ENCODE measurements around the gene PLTP.
"Not testable (repeated sequence)": the region's sequence is repeated elsewhere in the genome, so short reads cannot be mapped to it uniquely, and the experiment has no call there.

Gene PLTP

DNA sequence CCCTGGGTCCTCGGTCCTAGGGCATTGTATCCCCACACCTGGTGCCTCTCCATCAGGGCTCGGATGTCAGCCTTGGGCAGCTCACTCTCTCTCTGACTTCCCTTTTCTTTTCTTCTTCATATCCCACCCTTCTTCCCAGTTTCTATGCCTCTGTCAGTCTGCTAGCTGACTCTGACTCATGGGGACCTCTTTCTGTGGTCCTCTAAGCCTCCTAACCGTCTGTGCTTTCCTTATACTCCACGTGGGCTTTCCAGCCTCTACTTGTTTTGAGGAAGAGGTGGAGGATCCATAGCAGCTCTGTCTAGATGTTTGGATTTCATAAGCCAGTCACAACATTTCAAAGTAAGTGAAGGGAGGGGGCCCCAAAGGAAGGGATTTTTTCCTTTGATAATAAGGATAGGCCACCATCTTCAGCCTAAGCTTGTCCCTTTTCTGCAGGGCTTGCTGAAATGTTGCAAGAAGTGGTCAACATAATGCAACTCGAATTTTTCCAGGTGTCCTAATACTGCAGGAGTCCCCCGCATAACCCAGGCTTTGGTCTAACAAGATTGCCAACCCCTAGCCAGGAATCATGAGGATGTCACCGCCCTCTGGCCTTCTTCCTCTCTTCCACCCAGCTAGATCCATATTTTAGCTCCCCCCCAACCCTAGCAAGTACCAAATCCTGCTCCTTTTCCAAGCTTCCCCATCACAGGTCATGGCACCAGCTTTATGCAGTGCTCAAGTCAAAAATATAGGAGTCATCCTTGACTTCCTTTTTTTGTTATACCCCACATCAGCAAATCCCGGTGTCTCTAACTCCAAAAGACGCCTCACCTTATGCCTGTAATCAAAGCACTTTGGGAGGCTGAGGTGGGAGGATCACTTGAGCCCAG, 8.7 kb upstream of the PLTP start:
- DNase-seq (ENCODE audit: low spot score), result no peak

DNA sequence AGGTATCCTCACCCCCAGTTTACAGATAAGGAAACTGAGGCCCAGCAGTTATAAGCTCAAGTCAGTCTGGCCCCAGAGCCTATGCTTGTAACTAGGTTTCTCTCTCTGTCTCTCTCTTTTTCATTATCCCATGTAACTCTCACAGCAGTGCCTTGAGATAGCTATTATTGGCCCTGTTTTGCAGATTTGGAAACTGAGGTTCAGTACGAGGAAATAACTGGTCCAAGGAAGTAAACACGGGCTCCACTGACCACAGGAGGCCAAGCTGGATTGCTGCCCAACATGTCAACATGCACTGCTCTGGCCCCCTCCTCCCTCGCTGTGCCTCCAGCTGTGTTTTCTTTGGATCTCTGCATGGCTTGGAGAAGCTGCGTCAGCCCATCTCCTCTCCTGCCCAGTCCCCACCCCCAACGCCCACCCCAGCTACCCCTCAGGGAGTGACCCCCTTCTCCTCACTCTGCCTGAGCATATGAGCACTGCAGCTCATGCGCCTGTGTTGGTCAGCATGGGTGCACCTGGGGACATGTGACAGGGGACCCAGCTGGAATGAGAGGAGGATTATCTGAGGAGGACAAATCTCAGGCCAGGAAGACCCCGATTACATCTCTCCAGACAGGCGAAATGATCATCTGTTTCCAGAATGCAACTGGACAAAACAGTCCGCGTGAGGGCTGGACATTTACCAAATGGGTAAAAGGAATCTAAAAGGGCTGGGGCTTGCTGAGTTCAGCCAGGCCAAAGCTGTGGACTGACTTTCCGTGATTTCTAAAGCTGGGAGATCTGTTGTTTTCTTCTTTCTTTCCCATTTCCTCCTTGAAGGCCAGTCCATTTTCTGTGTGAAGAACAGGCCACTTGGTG, 7.8 kb upstream of the PLTP start:
- no peak for DNase-seq (ENCODE audit: low spot score)

DNA sequence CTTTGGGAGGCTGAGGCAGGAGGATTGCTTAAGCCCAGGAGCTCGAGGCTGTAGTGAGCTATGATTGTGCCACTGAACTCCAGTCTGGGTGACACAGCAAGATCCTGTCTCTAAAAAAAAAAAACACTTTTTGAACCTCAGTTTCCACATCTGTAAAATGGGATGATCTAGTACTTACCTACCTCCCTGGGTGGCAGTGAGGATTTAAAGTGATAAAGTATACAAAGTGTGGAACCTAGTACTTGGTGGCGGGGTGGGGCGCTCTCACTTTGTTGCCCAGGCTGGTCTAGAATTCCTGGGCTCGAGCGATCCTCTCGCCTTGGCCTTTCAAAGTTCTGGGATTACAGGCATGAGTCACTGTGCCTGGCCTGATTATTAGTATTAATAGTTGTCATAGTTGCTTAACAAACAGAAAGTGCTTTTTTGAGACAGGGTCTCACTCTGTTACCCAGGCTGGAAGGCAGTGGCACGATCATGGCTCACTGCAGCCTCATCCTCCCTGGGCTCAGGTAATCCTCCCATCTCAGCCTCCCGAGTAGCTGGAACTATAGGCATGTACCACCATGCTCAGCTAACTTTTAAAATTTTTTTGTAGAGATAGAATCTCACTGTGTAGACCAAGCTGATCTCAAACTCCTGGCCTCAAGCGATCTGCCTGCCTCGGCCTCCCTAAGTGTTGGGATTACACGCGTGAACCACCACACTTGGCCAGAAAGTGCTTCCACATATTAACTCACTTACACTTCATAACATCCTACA, 7.0 kb upstream of the PLTP start:
- no peak for DNase-seq (ENCODE audit: low spot score)

DNA sequence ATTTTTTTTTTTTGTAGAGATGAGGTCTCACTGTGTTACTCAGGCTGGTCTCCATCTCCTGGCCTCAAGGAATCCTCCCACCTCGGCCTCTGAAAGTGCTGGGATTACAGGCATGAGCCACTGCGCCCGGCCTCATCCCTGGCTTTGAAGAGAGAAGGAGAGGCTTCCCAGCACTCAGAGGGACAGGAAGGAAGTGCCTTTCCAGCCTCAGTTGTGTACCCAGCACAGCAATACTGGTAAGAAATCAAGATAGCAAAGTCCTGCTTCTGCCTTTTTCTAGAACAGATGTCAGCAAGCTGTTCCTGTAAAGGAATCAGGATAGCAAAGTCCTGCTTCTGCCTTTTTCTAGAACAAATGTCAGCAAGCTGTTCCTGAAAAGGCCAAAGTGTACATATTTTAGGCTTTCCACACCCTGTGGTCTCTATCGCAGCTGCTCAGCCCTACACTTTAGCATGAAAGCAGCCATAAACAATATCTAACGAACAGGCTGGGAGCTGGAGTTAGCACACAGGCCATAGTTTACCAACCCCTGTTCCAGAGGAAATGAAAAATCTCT, 6.3 kb upstream of the PLTP start:
- DNase-seq (ENCODE audit: low spot score), result no peak

DNA sequence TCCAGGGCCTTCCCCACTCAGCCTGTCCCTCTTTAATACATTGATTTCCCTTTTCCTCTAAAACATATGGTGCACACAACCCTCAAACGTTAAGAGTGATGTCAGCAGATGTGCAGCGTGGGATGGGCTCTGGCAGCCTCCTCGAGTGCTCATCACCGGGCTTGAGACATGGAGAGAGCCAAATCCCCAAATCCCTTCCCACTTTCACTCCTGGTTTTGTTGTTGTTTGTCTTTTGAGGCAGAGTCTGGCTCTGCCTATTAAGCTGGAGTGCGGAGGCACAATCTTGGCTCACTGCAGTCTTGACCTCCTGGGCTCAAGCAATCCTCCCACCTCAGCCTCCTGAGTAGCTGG, 5.8 kb upstream of the PLTP start:
- DNase-seq (ENCODE audit: low spot score), result no peak

DNA sequence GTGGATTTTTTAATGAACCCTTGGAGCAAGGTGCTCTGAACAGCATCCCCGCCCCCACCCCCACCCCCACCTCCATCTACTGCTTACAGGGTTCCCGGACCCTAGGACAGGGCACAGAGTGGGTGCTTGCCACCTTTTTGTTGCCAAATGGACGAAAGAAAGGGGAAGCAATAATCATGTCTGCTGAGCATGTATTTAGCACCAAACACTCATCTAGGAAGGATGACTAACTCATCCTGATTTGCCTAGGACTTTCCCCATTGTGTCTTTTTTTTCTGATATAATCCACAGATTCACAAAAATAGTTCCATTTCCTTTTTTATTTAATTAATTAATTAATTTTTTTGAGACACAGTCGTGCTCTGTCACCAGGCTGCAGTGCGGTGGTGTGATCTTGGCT, 1.2 kb upstream of the PLTP start:
- DNase-seq (ENCODE audit: low spot score), result no peak

DNA sequence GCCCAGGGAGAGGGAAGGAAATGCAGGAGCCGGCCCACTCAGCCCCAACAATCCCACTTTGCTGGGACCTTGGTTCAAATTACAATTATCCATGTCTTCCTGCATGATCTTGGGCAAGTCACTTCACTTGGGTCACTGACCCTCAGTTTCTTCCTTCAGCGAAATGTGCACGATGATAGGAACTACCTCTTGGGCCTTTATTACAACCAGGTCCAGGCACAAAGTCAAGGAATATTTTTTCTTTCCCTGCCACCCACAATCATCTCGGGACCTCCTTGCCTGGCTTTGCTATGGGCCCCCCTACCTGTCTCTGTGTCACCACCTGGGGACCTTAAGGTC, 358 bp upstream of the PLTP start:
- no peak for DNase-seq (ENCODE audit: low spot score)

DNA sequence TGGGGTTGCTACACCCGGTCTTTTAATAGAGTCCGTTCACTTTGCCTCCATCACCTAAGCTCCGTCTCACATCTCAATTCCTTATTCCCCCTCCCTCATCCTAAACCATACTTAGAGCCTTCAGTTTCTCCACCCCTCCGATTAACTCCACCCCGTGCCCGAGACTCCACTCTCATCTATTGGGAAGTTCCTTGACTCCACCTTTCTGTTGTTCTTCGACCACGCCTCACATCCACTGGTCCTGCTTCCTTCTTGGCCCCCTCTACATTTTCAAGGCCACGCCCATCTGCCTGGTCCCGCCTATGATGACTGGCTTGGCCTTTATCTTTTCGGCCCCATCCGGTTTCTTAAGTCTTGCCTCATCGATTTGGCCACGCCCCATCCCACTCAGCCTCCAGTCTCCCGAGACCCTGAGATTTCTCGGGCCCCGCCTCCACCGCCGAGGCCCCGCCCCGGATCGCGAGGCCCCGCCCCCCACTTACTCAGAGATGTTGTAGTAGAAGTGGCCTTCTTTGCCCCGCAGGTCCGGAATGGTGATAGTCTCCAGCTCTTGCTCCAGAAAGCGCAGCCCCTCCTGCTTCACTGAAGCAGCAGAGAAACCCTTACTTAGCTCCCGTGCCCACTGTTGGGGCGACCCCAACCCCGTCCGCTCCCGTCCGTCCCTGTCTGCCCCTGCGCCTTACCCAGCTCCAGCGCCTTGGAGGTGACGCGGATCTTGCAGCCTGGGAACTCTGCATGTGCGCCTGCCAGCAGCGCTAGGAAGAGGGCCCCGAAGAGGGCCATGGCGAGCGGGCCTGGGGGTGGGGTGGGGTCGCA, 1.1 kb downstream of the PLTP start:
- peak; percentile 96 for DNase-seq (ENCODE audit: low spot score)

DNA sequence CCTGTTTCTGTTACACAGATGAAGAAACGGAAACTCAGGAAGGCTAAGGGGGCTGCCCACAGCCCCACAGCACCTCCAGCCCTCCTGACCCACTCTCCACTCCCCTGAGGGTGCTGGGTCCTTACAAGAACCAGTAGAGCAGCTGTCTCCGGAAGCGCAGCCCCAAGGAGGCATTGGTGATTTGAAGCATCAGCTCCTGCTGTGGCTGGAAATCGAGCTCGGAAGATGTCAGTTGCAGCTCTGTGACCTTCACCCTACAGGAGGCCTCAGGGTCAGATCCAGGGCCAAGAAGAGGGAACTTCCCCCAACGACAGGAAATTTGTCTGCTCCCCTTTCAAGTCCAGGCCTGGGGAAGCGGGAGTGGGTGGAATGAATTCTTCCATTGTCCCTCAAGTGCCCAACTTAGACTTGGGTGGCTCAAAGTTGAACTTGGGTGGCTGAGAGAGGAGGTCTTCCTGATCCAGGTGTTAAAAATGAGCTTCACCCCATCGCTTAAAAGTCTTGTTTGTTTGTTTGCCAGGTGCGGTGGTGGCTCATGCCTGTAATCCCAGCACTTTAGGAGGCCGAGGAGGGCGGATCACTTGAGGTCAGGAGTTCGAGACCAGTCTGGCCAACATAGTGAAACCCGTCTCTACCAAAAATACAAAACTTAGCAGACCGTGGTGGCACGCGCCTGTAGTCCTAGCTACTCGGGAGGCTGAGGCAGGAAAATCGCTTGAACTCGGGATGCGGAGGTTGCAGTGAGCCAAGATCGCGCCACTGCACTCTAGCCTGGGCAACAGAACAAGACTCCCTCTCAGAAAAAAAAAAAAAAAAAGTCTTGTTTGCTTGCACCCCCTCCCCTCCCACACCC, 1.9 kb downstream of the PLTP start:
- no peak for DNase-seq (ENCODE audit: low spot score)

DNA sequence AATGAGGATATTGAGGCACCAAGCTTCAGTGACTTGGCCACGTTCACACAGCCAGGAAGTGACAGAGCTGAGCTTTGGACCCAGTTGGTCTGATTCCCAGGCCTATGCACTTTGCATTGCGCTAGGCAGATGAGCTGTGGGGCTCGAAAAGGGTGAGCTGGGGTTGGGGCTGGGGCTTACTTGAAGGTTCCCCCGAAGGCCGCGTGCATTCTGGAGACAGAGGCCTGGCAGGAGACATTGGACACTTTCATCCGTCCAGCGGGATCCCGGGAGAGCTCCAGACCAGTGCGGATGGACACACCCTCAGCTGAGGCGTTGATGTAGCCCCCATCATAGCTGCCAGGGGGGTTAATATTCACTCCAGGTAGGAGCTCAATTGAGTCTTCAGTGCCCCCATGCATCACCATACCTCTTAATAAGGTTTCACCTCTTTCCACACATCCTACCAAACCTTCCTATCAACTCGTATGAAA, 2.6 kb downstream of the PLTP start:
- no peak for DNase-seq (ENCODE audit: low spot score)

DNA sequence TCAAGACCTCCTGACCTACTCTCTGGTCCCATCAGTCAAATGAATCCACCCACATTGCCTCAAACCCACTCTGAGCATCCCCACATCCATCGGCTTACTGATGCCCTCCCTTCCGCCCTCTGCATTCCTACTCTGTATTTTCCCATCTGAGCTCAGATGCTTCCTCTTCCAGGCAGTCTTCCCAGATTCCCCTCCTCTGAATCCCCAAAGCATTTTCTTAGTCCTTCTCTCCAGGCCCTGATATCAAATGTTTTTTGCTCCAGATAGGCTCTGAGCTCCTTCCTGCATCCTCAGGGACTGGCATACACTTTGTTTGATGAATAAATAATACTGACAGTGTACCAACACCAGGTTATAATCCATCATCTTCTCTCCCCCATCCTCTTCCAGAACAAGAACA, 3.9 kb downstream of the PLTP start:
- DNase-seq (ENCODE audit: low spot score), result no peak

DNA sequence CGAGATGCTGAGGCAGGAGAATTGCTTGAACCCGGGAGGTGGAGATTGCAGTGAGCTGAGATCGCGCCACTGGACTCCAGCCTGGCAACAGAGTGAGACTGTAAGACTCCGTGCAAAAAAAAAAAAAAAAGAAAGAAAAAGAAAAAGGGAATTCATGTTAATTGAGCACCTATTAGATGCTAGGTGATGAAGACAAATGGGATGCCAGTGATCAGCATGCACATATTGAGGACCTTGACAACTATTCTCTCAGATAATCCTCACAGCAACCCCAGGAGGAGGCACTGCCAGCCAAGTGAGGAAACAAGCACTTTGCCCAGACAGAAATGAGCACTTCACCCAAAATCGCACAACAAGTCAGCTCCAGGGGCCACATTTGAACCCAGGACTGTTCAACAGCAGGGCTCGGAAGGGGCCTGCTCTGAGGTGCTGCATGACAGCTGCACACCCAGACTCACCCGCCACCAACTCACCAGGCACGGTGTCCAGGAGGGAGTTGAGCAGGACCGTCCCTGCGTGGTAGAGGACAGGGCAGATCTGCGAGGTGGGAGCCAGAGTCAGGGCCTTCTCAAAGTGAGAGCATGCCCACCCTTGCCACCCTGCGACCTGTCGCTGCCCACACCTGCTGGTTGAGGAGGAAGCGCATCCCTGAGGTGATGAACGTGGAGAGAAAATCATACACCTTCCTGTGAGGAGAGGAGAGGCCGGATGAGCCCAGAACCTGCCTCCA, 4.6 kb downstream of the PLTP start:
- no peak for DNase-seq (ENCODE audit: low spot score)

DNA sequence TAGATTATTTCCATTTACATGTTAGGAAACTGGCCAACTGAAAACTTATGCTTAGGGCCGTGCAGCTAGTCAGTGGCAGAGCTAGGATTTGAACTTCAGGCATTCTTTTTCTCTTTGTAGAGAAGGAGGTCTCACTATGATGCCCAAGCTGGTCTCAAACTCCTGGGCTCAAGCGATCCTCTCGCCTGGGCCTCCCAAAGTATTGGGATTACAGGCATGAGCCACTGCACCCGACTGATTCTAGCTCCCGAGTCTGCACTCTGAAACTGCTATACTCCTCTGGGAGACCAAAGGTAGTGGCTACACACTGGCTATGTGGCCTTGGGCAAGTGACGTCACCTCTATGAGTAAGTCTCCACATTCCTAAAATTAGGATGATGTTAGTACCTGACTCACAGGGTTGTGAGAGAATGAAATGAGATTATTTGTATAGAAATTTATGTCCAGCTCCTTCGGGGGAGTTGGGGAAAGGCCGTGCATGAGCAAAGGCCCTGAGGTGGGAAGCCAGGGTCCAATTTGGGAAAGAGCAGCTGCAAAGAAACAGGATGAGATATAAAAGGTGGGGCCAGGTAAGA, 6.4 kb downstream of the PLTP start:
- no peak for DNase-seq (ENCODE audit: low spot score)

DNA sequence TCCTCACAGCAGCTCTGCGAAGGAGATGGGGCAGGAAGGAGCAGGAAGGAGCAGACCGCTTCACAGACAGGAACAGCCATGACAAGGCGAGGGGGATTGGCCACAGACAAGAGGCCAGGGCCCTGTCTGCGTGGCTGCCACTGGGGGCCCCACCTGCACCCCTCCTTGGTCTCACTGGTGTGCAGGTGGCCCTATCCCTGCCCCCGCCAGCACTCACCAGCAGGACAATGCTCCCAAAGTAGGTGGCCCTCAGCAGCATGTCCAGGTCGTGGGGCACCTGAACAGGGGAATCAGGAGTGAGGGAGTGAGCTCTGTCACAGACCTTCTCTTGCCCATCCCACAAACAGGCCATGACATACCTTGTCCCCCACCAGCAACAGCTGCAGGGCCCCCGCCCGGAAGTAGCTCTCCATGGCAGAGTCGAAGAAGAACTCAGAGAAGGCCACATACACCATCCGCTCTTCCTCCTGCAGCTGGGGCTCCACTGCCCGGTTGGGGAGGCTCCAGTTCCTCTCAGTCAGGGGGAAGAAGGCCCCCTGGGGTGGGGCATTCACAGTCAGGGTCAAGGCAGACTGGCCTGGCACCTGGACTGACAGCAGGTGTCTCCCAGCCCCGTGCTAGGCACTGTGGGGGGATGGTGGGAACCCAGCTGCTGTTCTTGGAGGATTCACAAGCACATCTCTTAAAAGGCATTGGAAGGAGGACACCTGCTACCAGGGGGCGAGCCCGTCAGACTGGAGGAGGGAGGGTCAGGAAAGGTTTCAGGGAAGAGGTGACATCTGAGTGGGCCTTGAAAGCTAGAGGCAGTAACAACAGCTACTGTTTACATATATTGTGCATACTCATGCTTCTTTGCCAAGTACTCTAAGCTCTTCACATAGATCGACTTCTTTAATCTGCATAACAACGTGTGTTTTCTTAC, 7.1 kb downstream of the PLTP start:
- no peak for DNase-seq (ENCODE audit: low spot score)

DNA sequence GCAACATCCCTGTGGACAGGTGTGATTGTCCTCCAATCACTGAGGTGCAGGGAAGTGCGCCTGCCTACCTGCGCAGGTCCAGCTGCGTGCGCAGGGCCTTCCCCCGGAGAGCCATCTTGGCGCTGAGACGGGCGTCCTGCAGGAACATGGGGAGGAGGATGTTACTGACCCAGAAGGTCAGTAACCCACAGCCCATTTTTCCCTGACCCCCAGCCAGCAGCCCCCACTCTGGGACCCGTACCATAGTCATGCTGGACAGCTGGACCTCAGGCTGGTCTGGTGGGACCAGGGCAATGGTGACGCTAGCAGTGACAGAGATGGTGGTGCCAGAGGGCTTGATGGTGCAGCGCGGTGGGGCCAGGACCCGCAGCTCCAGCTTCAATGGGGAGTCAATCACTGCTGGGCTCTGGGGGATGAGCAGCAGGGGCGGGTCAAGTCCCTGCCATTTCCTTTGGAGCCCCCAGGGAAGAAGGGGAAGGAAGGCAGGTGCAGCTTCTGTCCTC, 9.7 kb downstream of the PLTP start:
- no peak for DNase-seq (ENCODE audit: low spot score)

DNA sequence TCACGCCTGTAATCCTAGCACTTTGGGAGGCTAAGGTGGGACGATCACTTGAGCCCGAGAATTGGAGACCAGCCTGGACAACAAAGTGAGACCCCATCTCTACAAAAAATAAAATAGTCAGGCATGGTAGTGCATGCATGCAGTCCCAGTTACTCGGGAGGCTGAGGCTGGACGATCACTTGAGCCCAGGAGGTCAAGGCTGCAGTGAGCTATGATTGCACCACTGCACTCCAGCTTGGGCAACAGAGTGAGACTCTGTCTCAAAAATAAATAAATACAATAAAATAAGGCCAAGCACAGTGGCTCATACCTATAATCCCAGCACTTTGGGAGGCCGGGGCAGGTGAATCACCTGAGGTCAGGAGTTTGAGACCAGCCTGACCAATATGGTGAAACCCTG, 10.6 kb downstream of the PLTP start:
- not testable (repeated sequence) for DNase-seq (ENCODE audit: low spot score)

DNA sequence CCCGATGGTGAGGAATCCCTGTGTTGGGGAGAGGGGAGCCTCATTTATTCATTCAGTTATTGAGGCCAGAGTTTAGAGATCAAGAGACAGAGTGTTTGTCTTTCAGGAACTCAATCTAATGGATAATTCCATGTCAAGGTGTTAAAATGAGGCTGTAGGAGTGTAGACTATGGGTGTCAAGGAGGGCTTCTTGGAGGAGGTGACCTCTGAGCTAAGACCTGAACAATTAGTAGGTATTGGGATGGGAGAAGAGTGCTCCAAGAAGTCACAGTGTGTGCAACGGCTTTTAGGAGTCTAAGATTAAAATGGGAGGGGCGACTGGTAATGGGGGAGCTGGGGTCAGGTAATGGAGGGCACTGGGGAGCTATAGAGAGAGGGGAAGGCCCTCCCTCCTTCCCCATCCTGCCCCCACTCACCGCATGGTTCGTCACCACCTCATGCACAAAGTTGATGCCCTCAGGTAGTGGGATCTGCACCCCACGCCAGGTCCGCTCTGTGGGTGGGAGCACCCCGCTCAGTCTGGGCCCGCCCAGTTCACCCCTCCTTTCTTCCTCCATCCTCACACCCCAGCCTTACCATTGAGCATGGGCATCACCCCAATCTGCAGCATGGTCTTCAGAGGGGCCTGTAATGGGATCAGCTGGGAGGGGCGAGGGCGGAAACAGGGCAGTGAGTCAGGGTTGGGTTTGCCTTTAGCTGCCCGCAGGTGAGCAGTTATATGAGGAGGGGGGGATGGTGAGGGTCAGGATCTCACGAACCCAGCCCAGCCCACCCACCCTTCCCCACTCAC, 12.7 kb downstream of the PLTP start:
- DNase-seq (ENCODE audit: low spot score), result no peak

All from SW480 (cell line).